H1 (cell line): ENCODE results near the gene CTIF.

Experiments used
- EZH2 ChIP-seq: fragments of 200-600 bp; sonication (generic); IDR thresholded peaks from 2 replicates; pipeline ENCODE4 v1.7.1; 2012; ENCODE audit warnings: low read depth, mild to moderate bottlenecking, moderate library complexity, low read length, inconsistent platforms; ENCODE audit not compliant: severe bottlenecking
- GTF2F1 ChIP-seq: IDR thresholded peaks from 2 replicates; pipeline ENCODE4 v1.6.1; 2012; ENCODE audit warnings: low read depth, low read length, improper control_type of control experiment, borderline replicate concordance
- TF ChIP-seq, protein P1 (sequence below), 3 experiments: IDR thresholded peaks; 1 replicate in 2 of 3; 2 replicates in 1 of 3; pipeline versions ENCODE4 v1.5.1 to v1.6.1; 2011; ENCODE audit warnings: low read length in 3 of 3, mild to moderate bottlenecking in 3 of 3, inconsistent platforms in 2 of 3, low read depth in 1 of 3, moderate library complexity in 1 of 3; ENCODE audit not compliant: insufficient read depth in 1 of 3; ENCODE audit errors: control extremely low read depth in 1 of 3

GRCh38 chr18:48658721-48659120, 119.9 kb downstream of the CTIF start:
- no peak for TF ChIP-seq EZH2
- TF ChIP-seq, protein P1, sequence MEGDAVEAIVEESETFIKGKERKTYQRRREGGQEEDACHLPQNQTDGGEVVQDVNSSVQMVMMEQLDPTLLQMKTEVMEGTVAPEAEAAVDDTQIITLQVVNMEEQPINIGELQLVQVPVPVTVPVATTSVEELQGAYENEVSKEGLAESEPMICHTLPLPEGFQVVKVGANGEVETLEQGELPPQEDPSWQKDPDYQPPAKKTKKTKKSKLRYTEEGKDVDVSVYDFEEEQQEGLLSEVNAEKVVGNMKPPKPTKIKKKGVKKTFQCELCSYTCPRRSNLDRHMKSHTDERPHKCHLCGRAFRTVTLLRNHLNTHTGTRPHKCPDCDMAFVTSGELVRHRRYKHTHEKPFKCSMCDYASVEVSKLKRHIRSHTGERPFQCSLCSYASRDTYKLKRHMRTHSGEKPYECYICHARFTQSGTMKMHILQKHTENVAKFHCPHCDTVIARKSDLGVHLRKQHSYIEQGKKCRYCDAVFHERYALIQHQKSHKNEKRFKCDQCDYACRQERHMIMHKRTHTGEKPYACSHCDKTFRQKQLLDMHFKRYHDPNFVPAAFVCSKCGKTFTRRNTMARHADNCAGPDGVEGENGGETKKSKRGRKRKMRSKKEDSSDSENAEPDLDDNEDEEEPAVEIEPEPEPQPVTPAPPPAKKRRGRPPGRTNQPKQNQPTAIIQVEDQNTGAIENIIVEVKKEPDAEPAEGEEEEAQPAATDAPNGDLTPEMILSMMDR (IDR thresholded peaks at IDR 0.05; ENCODE audit: control extremely low read depth in 1 of 3, insufficient read depth in 1 of 3, low read depth in 1 of 3, low read length in 3 of 3) = no peak
- TF ChIP-seq GTF2F1 = no peak
